Measurements from ENCODE around the gene RAB34. TPM values are rescaled to one million over a fixed set of nuclear protein-coding genes. Genes with fewer than 3 reads are reported as not detected.
A peak's percentile ranks its signal among the peaks of the same experiment; 100 is the strongest.

Gene RAB34
- total RNA-seq, 1 donor from 2014 or later, result 63.5 TPM

GRCh38 chr17:28675980-28676379 is 41.7 kb downstream of the RAB34 start:
- TF ChIP-seq CTCF (IDR thresholded peaks at IDR 0.05), result peak; percentile 8
- no peak for DNase-seq
- peaks cover 100% of the 10 kb centered on the region for H3K36me3 ChIP-seq
- no peak for ATAC-seq
- intact Hi-C loops (cut with DNase I), result no loop called here
- no peak overlapping the region for H3K4me3 ChIP-seq
- H3K4me1 ChIP-seq, result no peaks in the 10 kb centered on the region
- H3K27ac ChIP-seq, result no peak overlapping the region
- no peaks in the 10 kb centered on the region for H3K9me3 ChIP-seq
- no peaks in the 10 kb centered on the region for H3K27me3 ChIP-seq

DNA sequence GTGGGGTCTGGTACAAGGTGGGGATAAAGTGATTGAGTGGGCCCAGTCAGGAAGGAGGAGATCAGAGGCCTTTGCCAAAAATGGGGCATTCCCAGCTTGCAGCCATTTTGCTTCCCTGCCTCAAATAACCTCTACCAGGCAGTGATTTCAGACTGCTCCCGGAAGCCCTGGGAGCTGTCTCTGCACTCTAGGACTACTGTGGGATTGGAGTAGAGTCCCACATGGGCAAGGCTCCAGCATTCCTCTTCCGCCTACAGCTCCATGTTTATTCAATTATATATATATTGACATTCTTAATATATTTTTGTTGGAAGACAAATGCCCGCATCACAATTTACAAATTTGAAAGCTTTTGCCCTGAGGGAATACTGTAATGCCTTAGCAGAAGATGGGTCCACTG is 42.2 kb downstream of the RAB34 start:
- Histone ChIP-seq H3K4me3 (no peak overlapping the region), H3K27ac (no peak overlapping the region), H3K27me3 (no peaks in the 10 kb centered on the region), H3K4me1 (no peaks in the 10 kb centered on the region), H3K36me3 (peaks cover 100% of the 10 kb centered on the region), H3K9me3 (no peaks in the 10 kb centered on the region)
- no peak for DNase-seq
- TF ChIP-seq CTCF (IDR thresholded peaks at IDR 0.05), result no peak
- intact Hi-C loops (cut with DNase I), result no loop called here
- ATAC-seq, result no peak

DNA sequence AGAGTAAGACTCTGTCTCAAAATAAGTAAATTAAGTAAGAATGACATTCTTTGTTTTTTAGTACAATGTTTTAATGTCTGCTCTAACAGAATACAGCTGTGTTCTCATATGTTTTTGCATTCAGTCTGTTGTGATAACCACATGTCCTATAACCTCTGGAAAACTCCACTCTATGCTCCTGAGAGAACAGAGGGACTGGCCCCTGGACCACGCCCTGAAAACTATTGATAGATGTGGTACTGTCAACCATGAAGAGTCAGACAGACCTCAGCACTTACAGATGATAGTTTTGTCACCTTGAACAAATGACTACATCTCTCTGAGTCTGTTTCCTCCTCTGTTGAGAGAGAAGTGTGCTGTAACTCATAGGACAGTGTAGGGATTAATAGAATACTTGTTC is 47.8 kb downstream of the RAB34 start:
- Histone ChIP-seq H3K27me3 (no peaks in the 10 kb centered on the region), H3K27ac (no peak overlapping the region), H3K4me1 (peaks cover 5% of the 10 kb centered on the region), H3K9me3 (no peaks in the 10 kb centered on the region), H3K4me3 (no peak overlapping the region), H3K36me3 (peaks cover 80% of the 10 kb centered on the region)
- no peak for TF ChIP-seq CTCF (IDR thresholded peaks at IDR 0.05)
- intact Hi-C loops (cut with DNase I), result no loop called here
- DNase-seq (no peak), ATAC-seq (no peak)

GRCh38 chr17:28667870-28668269 is 49.8 kb downstream of the RAB34 start:
- no peak overlapping the region for H3K4me3 ChIP-seq
- peaks cover 71% of the 10 kb centered on the region for H3K36me3 ChIP-seq
- ATAC-seq, result no peak
- no peaks in the 10 kb centered on the region for H3K9me3 ChIP-seq
- no peaks in the 10 kb centered on the region for H3K27me3 ChIP-seq
- peaks cover 25% of the 10 kb centered on the region for H3K4me1 ChIP-seq
- no peak for DNase-seq
- H3K27ac ChIP-seq, result no peak overlapping the region
- TF ChIP-seq CTCF (IDR thresholded peaks at IDR 0.05), result no peak
- intact Hi-C loops (cut with DNase I), result no loop called here

DNA sequence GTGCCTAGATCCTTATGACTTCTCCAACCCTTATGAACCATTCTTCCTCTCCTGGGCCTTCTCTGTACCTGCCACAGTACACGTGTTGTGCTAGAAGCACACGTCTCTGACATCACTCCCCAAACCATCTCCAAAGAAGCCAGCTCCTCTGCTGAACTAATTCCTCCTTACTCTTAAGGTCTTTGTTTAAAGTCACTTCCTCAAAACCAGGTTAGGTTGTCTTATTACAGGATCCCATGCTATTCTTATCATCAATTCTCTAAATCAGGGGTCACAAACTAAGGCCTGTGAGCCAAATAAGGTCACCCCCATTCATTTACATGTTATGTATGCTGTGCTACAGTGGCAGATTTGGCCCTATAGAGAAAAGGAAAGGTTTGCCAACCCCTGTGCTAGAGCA is 51.7 kb downstream of the RAB34 start:
- intact Hi-C loops (cut with DNase I), result no loop called here
- Histone ChIP-seq H3K9me3 (no peaks in the 10 kb centered on the region), H3K4me1 (peaks cover 30% of the 10 kb centered on the region), H3K27me3 (no peaks in the 10 kb centered on the region), H3K4me3 (no peak overlapping the region), H3K27ac (no peak overlapping the region), H3K36me3 (peaks cover 52% of the 10 kb centered on the region)
- no peak for DNase-seq
- no peak for ATAC-seq
- no peak for TF ChIP-seq CTCF (IDR thresholded peaks at IDR 0.05)

Other genes with a start within 250 kb of the RAB34 start
- 0.87 TPM for gene SLC13A2, start 244.2 kb downstream of the RAB34 start, total RNA-seq
- 0.35 TPM for gene FOXN1, start 211.5 kb downstream of the RAB34 start, total RNA-seq
- 22.7 TPM for gene UNC119, start 165.2 kb downstream of the RAB34 start, total RNA-seq
- 43.0 TPM for gene PIGS, start 146.3 kb downstream of the RAB34 start, total RNA-seq
- gene ALDOC, start 141.0 kb downstream of the RAB34 start, total RNA-seq, result 10.5 TPM
- gene SPAG5, start 118.8 kb downstream of the RAB34 start, total RNA-seq, result 3.2 TPM
- 12.3 TPM for gene RSKR, start 103.7 kb downstream of the RAB34 start, total RNA-seq
- gene BLTP2, start 72.7 kb downstream of the RAB34 start, total RNA-seq, result 145 TPM
- gene SDF2, start 56.0 kb downstream of the RAB34 start, total RNA-seq, result 52.8 TPM
- 62.4 TPM for gene SUPT6H, start 55.7 kb downstream of the RAB34 start, total RNA-seq
- 3.3 TPM for gene PROCA1, start 6.0 kb downstream of the RAB34 start, total RNA-seq
- 1,221 TPM for gene RPL23A, start 2.1 kb upstream of the RAB34 start, total RNA-seq
- gene TLCD1, start 8.4 kb upstream of the RAB34 start, total RNA-seq, result 16.2 TPM
- 8.4 TPM for gene NEK8, start 10.9 kb upstream of the RAB34 start, total RNA-seq
- 65.9 TPM for gene TRAF4, start 26.1 kb upstream of the RAB34 start, total RNA-seq
- gene FAM222B, start 124.9 kb upstream of the RAB34 start, total RNA-seq, result 22.2 TPM
- 24.4 TPM for gene ERAL1, start 137.1 kb upstream of the RAB34 start, total RNA-seq
- gene FLOT2, start 179.9 kb upstream of the RAB34 start, total RNA-seq, result 157 TPM
- 12.8 TPM for gene DHRS13, start 185.2 kb upstream of the RAB34 start, total RNA-seq
- gene PHF12, start 233.7 kb upstream of the RAB34 start, total RNA-seq, result 40.0 TPM